ENCODE results near the gene COL26A1.

Gene COL26A1

DNA sequence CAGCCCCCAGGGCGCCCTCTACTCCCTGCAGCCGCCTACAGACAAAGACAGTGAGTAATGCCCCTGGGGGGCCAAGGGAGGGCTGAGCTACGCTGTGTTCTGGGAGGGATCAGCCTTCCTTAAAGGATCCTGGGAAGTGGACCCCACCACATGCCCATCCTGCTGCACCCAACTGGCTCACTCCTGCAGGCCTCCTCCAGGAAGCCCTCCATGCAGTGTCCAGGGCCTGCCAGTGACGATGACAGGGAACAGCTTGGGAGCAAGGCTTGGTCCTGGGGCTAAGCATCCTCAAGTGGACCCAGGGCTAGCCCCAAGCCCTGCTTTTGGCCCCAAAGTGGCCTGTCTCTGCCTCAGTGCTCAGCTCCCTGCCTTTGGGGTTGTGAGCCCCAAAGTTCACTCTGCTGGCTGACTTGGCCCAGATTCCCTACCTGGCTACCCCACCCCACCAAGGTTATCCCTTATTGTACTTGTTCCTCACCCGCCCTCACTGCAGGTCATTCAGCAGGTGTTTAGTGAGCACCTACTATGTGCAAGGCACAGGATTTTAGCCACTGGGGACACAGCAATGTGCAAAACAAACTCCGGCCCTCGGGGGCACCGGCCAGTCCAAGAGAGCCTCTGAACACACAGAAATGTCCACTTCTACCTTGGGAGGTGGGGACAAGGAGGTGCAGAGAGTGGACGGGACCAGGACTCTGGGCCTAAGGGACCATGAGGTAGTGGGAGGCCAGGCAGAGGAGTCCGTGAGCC, 182.9 kb downstream of the COL26A1 start:
- no peak for TF ChIP-seq CTCF (IDR thresholded peaks at IDR 0.05; ENCODE audit: low read depth, low read length)
- Histone ChIP-seq H3K27me3 (ENCODE audit: insufficient read depth, low read depth, severe bottlenecking) (no peaks in the 10 kb centered on the region), H3K36me3 (no peaks in the 10 kb centered on the region), H3K4me3 (ENCODE audit: low read depth, low read length) (no peak overlapping the region), H3K27ac (no peak overlapping the region), H3K9me3 (ENCODE audit: severe bottlenecking) (no peaks in the 10 kb centered on the region)
- DNase-seq, result no peak

- Histone ChIP-seq H3K4me3 (ENCODE audit: low read depth, low read length) (no peak overlapping the region), H3K36me3 (no peaks in the 10 kb centered on the region), H3K9me3 (ENCODE audit: severe bottlenecking) (no peaks in the 10 kb centered on the region), H3K27me3 (ENCODE audit: insufficient read depth, low read depth, severe bottlenecking) (no peaks in the 10 kb centered on the region), H3K27ac (no peak overlapping the region)
- peak; percentile 2 for DNase-seq
- no peak for TF ChIP-seq CTCF (IDR thresholded peaks at IDR 0.05; ENCODE audit: low read depth, low read length)
Observed at GRCh38 chr7:101546308-101546936, 183.7 kb downstream of the COL26A1 start.

DNA sequence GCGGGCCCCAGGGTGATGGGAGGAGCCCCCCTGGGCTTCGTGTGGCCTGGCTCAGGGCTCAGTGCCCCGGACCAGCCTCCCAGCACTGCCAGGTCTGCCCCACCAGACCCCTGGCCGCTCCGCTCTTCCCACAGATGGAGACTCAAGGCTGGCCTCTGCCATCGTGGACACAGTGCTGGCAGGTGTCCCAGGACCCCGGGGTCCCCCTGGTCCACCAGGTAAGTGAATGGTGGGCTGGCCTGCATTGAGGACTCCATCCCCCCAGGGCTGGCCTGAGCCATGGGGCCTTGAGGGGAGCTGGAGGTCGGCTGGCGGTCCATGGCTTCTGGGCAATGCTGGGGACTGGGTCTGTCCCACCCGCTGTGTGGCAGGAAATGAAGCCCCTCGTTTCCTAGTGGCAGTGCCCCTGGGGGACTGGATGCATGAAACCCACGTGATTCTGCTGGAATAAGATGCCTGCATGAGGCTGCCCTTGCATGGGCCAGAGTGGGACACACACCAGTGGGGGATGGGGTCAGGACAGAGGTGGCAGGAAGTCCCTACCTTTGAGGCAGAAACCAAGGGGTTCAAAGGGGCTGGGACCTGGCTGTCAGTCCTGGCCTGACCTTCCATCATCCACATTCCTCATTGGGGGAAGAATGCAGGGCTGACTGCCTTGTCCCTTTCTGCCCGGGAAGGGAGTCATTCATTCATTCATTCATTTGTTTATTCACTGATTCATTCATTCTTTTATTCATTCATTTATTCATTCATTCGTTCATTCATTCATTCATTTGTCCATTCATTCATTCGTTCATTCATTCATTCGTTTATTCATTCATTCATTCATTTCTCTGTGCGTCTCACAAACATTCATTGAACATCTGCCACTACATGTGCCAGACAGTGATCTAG, 184.6 kb downstream of the COL26A1 start:
- Histone ChIP-seq H3K27ac (no peak overlapping the region), H3K4me3 (ENCODE audit: low read depth, low read length) (no peak overlapping the region), H3K36me3 (no peaks in the 10 kb centered on the region), H3K27me3 (ENCODE audit: insufficient read depth, low read depth, severe bottlenecking) (no peaks in the 10 kb centered on the region), H3K9me3 (ENCODE audit: severe bottlenecking) (no peaks in the 10 kb centered on the region)
- no peak for TF ChIP-seq CTCF (IDR thresholded peaks at IDR 0.05; ENCODE audit: low read depth, low read length)
- DNase-seq, result peak; percentile 3

GRCh38 chr7:101547916-101548661, 185.4 kb downstream of the COL26A1 start:
- H3K9me3 ChIP-seq (ENCODE audit: severe bottlenecking), result no peaks in the 10 kb centered on the region
- H3K4me3 ChIP-seq (ENCODE audit: low read depth, low read length), result no peak overlapping the region
- no peaks in the 10 kb centered on the region for H3K36me3 ChIP-seq
- H3K27ac ChIP-seq, result no peak overlapping the region
- DNase-seq, result peak; percentile 4
- no peak for TF ChIP-seq CTCF (IDR thresholded peaks at IDR 0.05; ENCODE audit: low read depth, low read length)
- H3K27me3 ChIP-seq (ENCODE audit: insufficient read depth, low read depth, severe bottlenecking), result no peaks in the 10 kb centered on the region

DNA sequence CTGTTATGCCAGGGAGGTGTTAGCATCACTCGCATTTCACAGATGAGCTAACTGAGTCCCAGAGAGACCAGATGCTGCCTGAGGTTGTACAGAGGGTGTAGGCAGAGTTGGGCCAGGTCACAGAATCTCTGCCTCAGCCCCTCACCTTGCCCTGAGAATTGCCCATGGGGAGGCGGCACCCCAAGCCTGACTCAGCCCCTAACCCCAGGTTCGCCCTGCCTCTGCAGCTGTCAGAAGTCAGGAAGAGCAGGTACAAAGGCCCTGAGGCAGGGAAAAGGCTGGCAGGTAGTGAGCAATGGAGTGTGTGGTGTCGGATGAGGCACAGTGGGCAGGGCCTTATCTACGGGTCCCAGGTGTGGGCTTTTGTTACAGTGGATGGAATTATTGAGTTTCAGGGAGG, 187.1 kb downstream of the COL26A1 start:
- no peaks in the 10 kb centered on the region for H3K9me3 ChIP-seq (ENCODE audit: severe bottlenecking)
- peak; percentile 3 for DNase-seq
- no peaks in the 10 kb centered on the region for H3K27me3 ChIP-seq (ENCODE audit: insufficient read depth, low read depth, severe bottlenecking)
- no peaks in the 10 kb centered on the region for H3K36me3 ChIP-seq
- H3K4me3 ChIP-seq (ENCODE audit: low read depth, low read length), result no peak overlapping the region
- TF ChIP-seq CTCF (IDR thresholded peaks at IDR 0.05; ENCODE audit: low read depth, low read length), result no peak
- no peak overlapping the region for H3K27ac ChIP-seq

Measured in WERI-Rb-1 (cell line).